ENCODE results near the gene MAGEB10.
"Not testable (repeated sequence)": the region's sequence is repeated elsewhere in the genome, so short reads cannot be mapped to it uniquely, and the experiment has no call there.

The MAGEB10 gene, protein sequence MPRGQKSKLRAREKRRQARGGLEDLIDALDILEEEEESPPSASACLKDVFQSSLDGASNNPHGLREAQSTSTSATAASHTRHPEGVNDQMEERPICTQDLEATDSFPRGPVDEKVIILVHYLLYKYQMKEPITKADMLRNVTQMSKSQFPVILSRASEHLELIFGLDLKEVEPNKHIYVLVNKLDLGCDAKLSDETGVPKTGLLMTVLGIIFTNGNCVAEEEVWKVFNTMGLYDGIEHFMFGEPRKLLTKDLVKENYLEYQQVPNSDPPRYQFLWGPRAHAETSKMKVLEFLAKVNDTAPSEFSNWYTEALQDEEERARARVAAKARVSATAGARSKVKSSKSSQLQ

DNA sequence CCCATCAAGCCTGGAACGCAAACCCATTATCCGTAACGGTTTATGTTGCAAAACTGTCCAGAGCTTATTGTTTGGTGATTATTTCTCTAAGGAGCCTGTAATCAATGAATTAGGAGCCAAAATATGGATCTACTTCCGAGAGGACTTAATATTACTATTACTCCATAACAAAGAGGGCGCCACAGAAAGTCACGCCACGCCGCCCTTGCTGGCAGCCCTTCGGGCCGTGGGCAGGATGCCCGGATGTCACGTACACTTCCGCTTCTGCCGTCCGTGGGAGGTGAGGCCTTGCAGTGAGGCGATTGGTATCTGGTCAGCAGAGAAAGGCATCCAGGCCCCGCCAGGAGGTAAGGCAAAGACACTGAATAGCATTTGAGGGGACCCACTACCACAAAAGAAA is at the start of gene MAGEB10:
Gene MAGEB10 (plus strand): TSS at position 301 of the 400 bp plus-strand sequence. CDS start 13,317 bp downstream, outside the sequence.
- DNase-seq, result no peak

DNA sequence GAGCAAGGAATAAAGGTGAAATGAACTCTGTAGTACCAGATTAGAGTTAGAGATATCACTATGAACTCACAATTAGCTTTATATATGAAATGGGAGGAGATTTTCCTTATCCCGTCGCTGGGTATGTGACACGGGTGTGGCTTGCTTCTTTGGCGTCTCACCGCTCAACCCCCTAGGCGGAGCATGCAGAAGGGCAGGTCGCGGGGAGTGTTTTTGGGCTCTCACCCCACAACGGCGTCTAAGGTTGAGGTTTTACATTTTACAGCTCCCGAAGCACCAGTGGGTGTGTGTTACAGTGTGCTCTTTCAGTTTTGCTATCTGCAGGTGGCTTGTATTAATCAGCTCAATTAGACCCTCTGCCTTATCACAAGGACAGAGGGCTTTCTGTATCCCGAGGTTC is 42.1 kb upstream of the MAGEB10 start:
- DNase-seq, result no peak

DNA sequence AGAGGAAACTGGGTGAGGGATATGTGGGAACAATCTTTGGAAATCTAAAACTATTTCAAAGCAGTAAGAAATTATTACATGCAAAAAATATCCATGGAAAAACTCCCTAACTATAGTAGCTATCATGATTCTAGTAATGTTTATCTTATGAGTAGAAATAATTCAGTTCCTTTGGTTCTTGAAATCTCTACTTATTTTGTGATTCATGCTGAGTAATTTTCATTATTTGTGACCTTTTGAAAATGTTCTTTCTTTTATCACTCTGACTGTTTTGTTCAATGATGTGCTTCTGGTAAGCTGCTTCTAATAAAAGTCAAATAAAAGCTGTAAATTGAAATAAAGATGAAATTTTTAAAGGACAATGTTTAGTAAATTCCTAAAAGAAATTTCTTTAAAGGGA is 40.4 kb upstream of the MAGEB10 start:
- no peak for DNase-seq

DNA sequence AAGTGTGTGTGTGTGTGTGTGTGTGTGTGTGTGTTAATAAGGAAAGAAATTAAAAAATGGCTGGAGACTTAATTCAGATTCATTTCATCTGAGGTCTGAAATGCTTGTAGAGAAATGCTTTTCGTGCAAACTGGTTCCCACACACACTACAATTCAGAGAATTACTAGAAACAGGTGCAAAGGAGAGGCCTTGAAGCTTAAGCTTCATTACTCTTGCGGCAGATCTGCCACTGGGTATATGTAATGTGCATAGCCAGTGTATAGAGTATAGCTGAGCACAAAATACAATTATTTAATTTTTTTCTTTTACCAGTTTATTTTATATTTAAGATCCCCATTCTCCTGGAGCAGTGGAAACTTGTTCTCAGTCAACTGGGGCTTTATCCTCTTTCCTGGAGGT is 31.8 kb upstream of the MAGEB10 start:
- no peak for DNase-seq

DNA sequence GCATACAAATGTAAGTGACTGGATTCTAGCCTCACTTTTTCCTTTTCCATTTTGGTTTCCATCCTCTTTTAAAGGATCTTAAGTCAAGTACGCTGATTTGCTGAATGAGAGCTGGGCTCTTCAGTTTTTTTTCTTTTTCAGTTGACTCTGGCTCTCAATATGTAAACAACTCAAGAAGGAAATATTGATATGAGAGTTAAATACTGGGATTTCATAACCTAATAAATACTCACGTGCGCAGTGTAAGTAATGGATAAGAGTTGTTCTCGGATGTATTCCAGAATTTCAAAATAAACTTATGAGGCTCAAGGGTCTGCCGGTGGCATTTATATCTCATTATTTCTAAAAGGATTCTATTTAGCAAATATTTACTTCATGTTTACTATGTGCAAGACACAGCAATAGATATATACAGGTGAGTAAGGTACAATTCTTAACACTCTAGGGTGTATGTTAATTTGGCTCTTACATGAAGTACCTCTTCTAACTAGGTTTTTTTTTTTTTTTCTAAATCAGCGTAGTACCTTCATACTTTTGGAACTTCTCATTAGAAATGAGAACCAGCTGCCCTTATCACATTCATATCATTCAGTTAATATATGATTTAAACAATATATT is 11.0 kb upstream of the MAGEB10 start:
- no peak for DNase-seq

DNA sequence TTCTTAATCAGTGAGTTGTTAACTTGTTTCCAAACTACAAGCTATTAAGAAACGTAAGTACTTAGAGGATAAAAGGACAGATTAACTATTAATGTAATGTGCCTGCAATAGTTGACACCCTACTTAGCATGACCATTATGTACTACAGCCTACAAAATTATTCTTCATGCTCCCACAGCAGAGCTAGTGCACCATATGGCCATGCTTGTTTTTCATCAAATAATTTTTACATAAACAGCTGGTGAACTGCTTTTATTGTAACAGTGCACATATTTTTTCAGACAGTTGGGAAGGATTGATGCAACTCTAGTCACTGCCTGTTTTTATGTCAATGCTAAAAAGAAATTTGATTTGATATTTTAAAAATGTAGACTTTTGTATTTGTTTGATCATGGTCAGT is 10.2 kb upstream of the MAGEB10 start:
- no peak for DNase-seq

DNA sequence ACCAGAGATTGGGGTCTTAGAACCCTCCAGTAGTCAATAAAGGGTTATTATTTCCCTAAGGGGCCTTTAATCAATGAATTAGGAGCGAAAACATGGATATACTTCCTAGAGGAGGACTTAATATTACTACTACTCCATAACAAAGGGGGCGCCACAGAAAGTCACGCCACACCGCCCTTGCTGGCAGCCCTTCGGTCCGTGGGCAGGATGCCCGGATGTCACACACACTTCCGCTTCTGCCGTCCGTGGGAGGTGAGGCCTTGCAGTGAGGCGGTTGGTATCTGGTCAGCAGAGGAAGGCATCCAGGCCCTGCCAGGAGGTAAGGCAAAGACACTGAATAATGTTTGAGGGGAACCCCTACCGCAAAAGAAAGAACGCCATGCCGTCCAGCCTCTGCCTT is 436 bp downstream of the MAGEB10 start:
- no peak for DNase-seq

DNA sequence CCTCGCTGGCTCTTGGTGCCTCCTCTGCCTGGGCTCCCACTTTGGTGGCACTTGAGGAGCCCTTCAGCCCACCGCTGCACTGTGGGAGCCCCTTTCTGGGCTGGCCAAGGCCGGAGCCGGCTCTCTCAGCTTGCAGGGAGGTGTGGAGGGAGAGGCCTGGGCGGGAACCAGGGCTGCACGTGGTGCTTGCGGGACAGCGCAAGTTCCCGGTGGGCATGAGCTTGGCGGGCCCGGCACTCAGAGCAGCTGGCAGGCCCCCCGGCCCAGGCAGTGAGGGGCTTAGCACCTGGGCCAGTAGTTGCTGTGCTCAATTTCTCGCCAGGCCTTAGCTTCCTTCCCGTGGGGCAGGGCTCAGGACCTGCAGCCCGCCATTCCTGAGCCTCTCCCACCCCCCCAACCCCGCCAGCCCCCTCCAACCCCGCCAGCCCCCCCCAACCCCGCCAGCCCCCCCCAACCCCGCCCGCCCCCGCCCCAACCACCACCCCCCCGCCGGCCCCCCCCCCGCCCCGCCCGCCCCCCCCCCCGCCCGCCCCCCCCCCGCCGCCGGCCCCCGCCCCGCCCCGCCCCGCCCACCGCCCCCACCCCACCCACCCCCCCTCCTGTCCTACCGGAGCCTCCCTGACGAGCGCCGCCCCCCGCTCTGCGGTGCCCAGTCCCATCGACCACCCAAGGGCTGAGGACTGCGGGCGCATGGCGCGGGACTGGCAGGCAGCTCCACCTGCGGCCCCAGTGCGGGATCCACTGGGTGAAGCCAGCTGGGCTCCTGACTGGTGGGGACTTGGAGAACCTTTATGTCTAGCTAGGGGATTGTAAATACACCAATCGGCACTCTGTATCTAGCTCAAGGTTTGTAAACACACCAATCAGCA is 1.4 kb downstream of the MAGEB10 start:
- DNase-seq, result not testable (repeated sequence)

DNA sequence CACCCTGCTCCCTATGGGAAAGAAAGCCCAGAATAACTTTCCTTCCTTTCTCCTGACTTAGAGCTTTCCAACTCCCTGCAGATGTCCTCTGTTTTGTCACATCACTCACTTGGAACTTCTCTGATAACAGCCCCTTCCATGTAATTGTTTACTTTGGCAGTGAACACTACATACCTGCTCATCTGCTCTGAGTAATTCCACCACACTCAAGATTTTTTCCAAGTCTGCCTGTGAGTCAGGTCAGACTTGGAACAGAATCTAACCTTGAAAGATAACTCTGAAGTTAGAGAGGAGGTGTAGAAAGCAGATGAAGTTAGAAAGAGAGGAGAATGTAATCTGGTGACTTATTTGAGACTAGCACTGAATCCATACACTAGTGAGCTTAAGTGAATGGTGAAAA is 7.4 kb downstream of the MAGEB10 start:
- no peak for DNase-seq

DNA sequence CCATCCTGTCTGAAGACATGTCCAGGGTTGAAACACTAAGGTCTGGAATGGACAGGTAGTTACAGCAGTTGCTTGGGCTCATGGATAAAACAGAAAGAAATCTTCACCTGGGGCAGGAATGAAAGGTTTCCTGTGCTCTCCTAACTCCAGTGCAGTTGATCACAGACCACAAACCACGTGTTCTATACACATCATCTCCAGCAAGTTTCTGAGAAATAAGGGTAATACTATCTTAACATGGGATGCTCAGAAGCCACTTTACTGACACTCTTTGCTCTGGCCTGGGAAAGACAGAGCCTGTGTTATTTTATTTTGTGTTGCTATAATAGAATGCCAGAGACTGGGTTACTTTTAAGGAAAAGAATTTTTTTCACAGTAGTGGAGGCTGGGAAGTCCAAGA is 16.0 kb downstream of the MAGEB10 start:
- DNase-seq, result no peak

DNA sequence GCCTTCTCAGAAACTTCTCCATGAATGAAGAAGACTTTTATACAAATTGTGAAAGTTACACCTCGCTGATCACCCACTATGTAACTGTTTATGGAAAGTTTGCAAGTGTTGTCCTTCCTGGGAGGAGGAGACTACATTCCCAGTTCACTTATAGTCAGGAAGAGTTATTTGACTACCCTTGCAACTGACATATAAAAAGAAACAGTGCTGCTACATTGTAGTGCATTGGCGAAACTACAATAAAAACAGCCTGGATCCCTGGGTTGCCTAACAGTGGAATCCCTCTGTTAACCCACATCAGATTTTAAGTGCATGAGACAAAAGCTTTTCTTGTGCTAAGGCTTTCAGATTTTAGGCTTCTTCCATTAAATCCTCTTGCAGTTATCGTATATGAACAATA is 30.4 kb downstream of the MAGEB10 start:
- DNase-seq, result no peak

DNA sequence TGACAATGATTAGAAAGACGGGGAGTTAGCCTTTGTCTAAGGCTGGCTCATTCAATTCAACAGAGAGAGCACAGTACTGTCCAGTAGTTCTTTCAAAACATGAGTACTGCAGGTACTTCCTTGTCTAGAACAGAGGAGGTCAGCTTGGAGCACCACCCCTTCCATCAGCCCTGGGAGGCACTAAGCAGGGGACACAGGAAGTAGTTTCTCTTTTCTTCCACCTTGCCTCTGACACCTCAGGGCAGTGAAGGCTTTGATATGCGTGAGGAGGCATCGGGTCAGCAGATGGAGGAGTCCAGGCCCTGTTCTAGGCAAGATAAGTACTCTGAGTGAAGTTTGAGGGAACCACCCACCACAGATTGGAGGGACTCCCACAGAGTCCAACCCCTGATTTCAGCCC is 33.1 kb downstream of the MAGEB10 start:
- DNase-seq, result no peak

DNA sequence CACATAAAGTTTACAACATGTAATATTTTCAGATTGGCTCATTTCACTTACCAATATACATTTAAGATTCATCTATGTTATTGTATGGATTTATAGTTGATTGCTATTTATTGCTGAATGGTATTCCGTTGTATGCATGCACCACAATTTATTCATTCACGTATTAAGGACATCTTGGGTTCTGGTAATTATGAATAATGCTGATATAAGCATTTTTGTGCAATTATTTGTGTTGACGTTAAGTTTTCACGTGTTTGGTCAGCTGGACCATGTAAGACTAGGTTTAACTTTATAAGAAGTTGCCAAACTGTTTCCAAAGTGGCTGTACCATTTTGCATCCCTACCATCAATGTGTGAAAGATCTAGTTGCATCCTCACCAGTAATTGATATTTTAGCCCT is 35.1 kb downstream of the MAGEB10 start:
- no peak for DNase-seq

DNA sequence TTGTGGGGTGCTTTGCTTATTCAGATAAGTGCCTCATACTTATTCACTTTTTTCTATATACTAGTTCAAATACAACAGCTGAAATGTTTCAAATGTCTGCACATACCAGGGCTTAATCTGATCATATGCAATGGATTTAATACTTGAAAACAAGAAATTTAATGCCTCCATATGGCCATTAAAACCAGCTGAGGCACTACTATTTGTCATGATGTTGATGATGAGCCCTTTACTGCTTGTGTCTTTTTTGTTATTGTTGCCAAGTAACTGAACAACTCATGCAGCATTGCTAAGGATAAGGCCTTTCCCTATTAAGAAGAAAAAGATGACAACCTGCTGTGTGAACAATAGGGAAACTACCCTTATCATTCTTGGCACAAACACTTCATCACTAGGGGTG is 52.5 kb downstream of the MAGEB10 start:
- no peak for DNase-seq

DNA sequence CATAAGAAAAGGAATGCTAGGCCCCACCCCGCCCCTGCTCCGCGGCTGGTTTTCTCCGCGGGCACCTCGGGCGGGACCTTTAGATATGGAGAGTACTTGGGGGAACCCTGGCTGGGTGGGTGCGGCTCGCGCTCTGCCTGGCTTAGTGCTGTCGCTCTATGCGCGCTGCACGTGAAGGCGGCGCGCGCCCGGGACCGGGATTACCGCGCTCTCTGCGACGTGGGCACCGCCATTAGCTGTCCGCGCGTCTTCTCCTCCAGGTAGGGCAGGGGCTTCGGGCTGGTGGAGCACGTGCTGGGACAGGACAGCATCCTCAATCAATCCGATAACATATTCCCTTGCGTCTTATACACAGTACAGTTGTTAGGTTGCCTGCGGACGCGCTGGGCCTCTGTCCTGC is 56.0 kb downstream of the MAGEB10 start:
- no peak for DNase-seq

Measured in SIG-M5 (cell line).